Measurements from ENCODE around the gene ANO8.
A peak's percentile ranks its signal among the peaks of the same experiment; 100 is the strongest.
"Not testable (repeated sequence)": the region's sequence is repeated elsewhere in the genome, so short reads cannot be mapped to it uniquely, and the experiment has no call there.

The ANO8 gene

DNA sequence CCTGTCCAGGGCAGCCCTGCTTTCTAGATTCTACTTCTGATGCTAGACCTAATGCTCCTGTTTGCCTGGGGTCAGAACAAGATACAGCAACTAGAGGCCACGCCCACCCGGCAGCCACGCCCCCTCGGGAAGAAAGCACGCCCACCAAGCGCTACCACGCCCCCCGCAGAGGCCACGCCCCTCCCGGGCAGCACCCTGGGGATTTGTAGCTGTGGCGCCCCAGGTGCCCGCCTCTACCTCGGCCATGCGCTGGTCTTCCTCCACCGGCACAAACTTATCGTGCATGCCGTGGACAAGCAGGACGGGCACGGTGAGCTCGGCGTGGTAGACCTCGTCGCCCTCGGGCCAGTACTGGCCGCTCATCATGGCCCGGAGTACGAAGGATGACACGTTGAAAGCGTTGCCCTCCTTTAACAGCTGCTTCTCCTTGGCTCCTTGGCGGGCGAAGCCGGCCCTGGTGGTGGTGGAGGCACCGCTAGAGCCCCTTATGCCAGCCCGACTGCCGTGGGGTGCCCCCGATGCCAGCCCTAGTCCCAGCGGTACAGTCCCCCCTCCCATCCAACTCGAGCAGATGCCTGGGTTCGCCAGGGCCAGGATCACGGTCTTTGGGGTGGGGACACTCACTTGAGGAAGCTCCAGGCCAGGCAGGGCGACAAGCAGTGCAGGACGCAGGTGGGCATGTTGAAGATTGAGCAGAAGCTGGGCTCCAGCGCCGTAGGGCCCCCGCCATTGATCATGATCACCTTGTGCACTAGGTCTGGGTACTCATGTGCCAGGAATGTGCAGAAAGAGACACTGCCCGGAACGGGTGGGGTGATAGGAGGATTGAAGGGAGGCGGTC lies 40.4 kb downstream of the ANO8 start:
- peak in 1 of 56 donors; percentile 31 for DNase-seq

DNA sequence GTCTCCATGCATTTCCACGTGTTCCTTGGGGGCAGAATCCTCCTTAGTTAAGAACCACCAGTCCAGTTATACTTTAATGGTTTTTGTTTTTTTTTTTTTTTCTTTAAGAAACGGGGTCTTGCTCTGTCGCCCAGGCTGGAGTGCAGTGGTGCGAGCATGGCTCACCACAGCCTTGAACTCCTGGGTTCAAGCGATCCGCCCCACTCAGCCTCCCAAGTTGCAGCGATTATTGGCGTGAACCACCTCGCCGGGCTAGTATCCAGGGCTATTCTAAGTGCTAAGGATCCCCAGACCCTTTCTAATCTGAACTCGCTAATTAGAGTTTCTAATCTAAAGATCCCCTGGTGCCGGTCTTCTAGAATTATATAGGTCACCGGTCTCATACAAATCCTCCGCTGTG lies 41.0 kb downstream of the ANO8 start:
- DNase-seq: no peak

DNA sequence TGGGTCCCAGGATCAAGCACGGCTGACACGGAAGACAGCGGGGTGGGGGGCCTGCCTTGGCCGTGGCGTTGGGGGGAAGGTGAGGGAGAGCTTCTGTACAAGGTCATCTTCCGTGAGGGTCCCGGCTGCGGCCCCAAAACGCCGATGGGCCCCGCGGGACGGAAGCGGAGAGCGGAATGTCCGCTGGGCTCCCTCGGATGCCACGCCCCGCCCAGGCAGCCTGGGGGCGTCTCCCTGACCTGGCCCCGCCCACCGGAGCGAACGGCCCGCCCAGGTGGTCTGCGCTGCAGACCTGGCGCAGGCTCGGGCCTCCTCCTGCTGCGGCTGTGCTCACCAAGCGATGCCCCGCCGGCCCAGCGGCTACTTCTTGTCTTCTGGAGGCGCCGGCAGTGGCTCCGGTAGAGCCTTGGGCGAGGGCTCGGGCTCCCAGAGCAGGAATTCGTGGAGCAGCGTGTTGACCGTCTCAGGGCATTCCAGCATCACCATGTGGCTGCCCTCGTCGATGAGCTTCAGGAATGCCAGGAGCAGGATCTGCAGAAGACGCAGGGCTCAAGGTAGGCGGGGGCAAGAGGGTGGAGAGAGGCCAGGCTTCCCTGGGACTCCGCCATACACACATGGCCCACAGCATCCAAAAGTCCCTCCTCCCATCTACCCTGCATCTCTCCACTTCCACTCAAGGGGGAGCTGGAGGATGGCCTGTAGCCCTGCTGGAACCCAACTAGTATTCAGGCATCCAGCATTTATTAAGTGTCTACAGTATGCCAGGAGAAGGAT lies 42.2 kb downstream of the ANO8 start:
- DNase-seq: peak in 28 of 56 donors; percentile 2 to 56 (median 22)

DNA sequence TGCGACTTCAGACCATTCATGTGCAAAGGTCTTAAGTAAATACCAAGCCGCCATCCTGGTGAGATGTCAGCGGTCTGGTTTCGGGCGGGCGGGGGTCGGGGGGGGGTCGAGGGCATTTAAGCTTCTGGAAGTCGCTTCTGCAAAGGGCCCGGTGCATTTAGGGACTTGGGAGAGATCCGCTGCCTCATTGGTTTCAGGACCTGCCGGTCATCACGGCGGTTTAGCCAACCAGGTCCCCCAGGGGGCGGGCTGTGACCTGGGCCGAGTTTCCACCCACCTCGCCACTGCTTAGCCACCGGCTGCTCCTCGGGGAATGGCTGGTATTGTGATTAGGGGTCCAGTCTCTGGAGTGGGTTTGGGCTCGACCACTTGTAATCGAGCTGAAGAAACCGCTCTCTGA lies 45.2 kb downstream of the ANO8 start:
- peak in 19 of 56 donors; percentile 0 to 47 (median 21) for DNase-seq

DNA sequence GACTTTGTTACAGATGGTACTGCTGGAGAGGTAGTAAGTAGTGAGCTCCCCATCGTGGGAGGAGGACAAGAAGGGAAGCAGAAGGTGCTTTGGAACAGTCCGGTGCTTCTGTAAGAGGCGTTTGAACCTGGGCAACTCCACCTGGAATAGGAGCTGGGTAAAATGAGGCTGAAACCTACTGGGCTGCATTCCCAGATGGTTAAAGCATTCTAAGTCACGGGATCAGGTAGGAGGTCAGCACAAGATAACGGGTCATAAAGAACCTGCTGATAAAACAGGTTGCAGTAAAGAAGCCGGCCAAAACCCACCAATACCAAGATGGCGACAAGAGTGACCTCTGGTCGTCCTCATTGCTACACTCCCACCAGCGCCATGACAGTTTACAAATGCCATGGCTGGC lies 47.9 kb downstream of the ANO8 start:
- no peak for DNase-seq

DNA sequence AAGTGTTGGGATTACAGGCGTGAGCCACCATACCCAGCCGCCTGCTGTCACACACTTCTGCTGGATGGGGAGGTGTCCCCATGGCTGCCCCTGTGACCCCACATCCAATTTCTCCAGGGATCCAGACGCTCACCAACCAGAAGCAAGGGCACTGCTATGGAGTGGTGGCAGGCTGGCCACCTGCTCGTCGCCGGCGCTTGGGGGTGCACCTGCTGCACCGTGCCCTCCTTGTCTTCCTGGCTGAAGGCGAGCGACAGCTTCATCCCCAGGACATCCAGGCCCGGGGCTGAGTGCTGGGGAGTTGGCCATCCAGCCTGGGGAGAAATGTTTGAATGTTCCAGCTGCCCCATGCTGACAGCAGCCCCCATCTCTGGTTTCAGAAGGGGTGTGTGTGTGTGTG lies 48.4 kb downstream of the ANO8 start:
- no peak for DNase-seq

DNA sequence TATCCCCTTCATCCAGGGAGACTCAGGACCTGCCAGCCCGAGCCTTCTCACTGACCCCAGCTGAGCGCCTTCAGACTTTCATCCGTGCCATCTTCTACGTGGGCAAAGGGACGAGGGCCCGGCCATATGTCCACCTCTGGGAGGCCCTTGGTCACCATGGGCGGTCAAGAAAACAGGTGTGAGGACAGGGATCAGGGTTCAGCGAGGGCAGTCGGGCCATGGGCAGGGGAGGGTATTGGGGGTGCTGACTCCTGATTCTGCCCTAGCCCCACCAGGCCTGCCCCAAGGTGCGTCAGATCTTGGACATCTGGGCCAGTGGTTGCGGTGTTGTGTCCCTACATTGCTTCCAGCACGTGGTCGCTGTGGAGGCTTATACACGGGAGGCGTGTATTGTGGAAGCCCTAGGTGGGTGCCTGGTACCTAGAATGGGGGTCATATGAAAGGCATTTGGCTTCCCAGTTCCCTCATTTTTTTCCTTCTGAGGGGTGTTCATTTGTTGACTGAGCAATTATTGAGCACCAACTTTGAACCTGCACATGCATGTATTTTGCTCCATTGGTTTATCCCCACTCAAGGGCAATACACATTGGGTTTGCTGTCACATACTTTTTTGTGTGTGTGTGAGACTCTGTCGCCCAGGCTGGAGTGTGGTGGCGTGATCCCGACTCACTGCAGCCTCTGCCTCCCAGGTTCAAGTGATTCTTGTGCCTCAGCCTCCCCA lies 49.1 kb downstream of the ANO8 start:
- DNase-seq: no peak

DNA sequence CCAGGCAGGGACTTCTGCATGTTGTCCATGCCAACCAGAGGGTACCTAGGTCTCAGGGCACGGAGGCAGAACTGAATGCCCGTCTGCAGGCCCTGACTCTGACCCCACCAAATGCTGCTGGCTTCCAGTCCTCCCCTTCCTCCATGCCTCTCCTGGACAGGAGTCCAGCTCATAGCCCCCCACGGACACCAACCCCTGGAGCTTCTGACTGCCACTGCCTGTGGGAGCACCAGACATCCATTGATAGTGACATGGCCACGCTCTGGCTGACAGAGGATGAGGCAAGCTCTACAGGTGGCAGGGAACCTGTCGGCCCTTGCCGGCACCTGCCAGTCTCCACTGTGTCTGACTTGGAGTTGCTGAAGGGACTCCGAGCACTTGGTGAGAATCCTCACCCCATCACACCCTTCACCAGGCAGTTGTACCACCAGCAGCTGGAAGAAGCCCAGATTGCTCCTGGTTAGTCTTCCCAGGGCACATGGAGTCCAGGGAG lies 51.1 kb downstream of the ANO8 start:
- no peak for DNase-seq

DNA sequence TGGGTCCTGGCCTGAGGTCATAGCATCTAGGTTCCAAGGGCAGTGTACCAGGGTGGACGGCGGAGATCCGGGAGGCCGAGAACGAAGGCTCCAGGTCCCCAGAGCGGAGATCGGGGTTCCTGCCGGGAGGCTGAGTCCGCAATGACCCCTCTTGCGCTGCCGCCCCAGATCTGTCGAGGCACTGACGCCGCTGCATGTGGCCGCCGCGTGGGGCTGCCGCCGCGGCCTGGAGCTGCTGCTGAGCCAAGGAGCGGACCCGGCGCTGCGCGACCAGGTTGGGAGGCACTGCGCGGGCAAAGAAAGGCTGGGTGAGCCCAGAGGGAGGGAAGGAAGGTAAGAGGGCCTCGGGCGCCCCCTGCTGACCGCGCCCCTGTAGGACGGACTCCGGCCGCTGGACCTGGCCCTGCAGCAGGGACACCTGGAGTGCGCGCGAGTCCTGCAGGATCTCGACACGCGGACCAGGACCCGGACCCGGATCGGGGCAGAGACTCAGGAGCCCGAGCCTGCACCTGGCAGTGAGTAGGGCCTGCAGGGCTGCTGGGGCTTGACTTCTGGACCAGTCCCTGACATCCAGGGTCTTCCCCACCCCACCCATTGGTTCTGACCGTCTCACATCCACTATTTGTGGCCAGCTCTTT lies 52.0 kb downstream of the ANO8 start:
- peak in 49 of 56 donors; percentile 6 to 85 (median 37) for DNase-seq

DNA sequence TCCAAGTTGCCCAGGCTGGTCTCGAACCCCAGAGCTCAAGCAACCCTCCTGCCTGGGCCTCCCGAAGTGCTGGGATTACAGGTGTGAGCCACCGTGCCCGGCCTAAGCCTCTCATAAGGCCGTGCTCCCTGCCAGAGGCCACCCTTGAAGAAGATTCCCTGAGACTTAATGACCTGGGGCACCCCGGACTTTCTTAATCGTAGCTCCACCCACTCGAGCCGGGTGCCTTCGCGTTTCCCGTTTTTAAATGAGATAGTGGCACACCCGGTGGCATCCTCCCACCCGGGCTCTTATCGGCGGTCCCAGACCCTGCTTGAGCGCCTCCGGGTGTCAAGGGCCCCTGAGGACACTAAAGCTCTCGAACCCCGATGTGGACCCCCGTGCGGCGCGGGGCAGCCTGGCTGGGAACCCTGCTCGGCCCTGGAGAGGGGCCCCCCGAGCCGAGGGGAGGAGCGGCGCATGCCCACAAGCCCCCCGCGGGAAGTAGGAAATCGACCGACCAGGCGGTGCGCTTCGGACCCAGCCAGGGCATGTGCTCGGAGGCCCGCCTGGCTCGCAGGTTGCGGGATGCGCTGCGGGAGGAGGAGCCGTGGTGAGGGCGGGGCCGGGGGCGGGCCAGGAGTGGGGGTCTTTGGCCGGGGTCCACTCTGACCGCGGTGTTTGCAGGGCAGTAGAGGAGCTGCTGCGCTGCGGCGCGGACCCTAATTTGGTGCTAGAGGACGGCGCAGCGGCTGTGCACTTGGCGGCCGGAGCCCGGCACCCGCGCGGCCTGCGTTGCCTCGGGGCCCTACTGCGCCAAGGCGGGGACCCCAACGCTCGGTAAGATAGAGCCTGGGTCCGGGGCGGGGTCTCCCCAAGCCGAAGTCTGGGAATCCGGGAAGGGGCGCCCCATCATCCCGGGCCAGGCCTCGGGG lies 53.0 kb downstream of the ANO8 start, which contains the start of gene ANKLE1:
Gene ANKLE1, plus strand, starts transcription at position 511 of the 914 bp plus-strand sequence. Its CDS starts 20 bp downstream, at position 531.
- peak in 12 of 56 donors; percentile 1 to 52 (median 10) for DNase-seq

DNA sequence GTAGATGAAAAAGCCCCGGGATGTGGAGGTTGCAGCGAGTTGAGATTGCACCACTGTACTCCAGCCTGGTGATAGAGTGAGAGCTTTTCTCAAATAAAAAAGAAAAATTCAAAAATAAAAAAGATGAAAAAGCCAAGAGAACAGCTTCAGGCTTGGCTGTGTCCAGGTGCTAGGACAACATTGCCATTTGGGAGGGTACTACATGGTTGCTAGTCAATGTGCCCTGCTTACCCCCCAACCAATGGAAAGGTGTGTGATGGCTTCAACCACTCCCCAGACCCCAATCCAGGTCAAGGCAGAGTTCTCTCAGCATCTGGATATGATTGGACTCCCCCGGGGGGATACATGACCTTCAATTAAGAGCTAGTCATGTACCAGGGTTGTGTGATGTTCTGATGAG lies 55.2 kb downstream of the ANO8 start:
- no peak for DNase-seq

DNA sequence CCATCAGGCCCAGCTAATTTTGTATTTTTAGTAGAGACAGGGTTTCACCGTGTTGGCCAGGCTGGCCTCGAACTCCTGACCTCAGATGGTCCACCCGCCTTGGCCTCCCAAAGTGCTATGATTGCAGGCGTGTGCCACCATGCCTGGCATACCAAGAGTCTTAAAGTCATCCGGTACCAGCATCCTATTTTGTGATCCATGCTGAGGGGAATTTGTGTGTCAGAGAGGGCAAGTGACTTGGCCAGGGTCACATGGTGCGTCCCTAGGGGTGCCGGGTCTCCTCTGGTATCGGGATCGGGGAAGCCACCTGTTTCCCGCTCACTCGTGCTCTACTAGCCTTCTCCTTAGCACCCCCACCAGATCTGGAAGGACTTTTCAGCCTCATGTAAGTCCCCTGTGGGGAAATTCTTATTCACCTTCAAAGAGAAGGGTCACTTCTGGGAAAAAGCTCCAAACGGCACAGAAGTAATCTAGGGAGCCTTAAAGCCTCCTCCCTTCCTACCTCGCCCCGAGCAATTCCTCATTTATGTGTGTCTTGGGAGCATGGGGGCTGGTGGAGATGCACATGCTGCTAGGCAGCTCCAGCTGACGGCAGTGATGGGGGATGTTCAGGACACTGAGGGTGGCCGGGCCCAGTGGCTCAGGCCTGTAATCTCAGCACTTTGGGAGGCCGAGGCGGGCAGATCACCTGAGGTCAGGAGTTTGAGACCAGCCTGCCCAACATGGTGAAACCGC lies 59.0 kb downstream of the ANO8 start:
- no peak for DNase-seq

DNA sequence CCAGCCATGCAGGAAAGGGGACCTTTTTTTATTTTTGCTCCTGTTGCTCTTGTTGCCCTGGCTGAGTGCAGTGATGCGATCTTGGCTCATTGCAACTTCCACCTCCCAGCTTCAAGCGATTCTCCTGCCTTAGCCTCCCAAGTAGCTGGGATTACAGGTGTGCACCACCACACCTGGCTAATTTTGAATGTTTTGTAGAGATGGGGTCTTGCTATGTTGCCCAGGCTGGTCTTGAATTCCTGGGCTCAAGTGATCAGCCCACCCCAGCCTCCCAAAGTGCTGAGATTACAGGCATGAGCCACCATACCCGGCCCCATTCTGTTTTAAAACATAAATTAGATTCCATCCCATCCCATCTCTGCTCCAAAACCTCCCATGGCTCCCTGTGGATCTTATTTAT lies 59.8 kb downstream of the ANO8 start:
- DNase-seq: not testable (repeated sequence)

All from amygdala (tissue), 56 donors.